Thyroid gland (tissue), 4 donors: Measurements from ENCODE around the gene FERMT3.

Experiments used
- CTCF ChIP-seq, 6 experiments: fragments of 200-600 bp in 3 of 6; fragments of 450-650 bp in 3 of 6; sonication (generic) in 3 of 6; IDR thresholded peaks; one replicate each; pipeline ENCODE4 v1.5.1; 2016 to 2019; ENCODE audit warnings: antibody characterized with exemption in 6 of 6, mild to moderate bottlenecking in 2 of 6, inconsistent platforms in 1 of 6, moderate library complexity in 1 of 6
- POLR2A ChIP-seq, 2 donors: fragments of 450-650 bp; IDR thresholded peaks; one replicate each; pipeline ENCODE4 v1.6.1; 2017; ENCODE audit warnings: antibody characterized with exemption in 2 of 2, mild to moderate bottlenecking in 2 of 2, moderate library complexity in 1 of 2

DNA sequence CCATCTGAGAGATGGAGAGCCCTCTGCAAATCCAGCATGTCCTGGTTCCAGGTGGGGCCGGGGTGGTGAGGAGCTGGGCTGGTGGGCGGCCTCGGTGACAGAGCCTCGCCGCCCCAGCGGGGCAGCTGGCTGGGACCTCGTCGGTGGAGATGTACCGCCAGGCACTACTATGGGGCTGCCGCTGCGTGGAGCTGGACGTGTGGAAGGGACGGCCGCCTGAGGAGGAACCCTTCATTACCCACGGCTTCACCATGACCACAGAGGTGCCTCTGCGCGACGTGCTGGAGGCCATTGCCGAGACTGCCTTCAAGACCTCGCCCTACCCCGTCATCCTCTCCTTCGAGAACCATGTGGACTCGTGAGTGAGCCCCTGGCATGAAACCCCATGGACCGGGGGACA is 51.8 kb downstream of the FERMT3 start:
- TF ChIP-seq CTCF (IDR thresholded peaks at IDR 0.05): no peak
- TF ChIP-seq POLR2A (IDR thresholded peaks at IDR 0.05): no peak
